GM19035 (cell line): Measurements from ENCODE around the gene PPP1R8.

Source experiments
- ATAC-seq: cut with Tn5 transposase; IDR thresholded peaks from one replicate; pipeline ENCODE4 v1.9.1; 2021; ENCODE audit not compliant: unreplicated experiment

The PPP1R8 gene

DNA sequence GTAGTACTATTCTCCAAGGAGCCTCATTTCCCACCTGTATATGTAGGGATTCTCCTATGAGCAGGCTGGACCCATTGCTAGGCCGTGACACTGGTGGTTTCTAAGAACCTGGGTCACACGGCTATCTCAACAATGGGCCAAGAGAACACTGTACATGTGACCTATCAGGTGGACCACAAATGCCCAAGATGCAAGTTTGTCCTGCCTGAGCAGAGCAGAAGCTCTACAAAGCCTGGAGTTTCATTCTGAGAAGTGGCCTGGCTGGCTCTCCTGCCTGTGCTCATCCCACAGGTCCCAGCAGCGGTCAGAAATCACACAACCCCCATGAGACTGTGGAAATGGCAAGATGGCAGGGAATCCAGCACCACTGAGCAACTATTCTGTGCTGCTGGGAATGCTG is 58.9 kb downstream of the PPP1R8 start:
- no peak for ATAC-seq

DNA sequence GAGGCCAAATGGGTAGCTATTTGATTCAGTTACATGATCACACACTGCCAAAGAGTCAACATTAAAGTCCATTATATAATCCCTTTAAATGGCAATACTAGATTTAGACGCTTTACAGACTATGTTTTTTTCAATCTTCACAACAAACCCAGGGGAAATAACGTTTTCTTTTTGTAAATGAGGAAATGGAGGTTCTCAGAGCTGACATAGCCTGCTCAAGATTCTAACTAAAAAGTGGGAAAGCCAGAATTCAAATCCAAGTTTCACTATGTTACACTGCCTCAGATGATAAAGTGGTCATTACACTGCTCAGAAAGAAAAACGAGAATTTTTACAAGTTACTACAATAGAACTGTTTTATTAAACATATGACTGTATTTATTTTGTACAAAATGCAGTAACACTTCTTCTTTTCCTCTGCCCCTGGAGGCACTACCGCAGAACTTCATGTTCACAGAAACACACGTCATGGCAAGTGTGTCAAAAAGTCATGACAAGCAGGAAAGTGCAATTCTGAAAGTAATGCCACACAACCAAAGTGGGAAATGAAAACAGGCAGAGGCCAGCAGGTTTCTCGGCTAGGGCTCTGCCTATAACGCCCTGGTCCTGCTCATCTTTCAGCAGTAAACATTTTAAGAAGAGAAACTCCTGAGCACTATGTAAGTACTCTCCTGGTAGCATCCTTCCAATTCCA is 60.8 kb downstream of the PPP1R8 start:
- ATAC-seq: no peak

DNA sequence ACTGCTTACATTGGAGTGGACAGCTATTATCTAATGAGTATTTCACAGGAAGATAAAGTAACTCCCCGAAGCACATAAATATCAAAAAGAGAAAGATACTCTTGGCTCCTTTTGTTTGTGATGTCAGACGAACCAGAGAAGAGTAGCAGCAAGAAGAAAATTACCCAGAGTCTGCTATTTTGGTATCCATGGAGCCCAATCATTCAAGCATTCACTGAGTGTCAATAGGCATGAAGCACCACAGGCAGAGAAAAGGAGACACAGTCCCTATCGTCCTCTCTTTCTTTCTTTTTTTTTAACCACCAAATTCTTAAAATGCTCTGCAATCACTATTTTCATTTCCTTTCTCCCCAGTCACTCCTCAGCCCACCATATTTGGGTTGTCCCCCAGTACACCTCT is 63.9 kb downstream of the PPP1R8 start:
- no peak for ATAC-seq
